ACHN (cell line): ENCODE results near the gene CLEC2B.

Experiments
- DNase-seq: peaks from one replicate; pipeline ENCODE4 v3.0.0-alpha.2; 2015
- in situ Hi-C: cut with HindIII; loops from 2 replicates; pipeline ENCODE4 v1.10.0; 2017; ENCODE audit warnings: low sequenced_read_pairs, low pct_ligation_motif_present, low pct_unique_long_range_greater_than_20kb

The CLEC2B gene

GRCh38 chr12:9872742-9873141 lies 3.6 kb upstream of the CLEC2B start:
- in situ Hi-C loops, result no loop called here
- no peak for DNase-seq

DNA sequence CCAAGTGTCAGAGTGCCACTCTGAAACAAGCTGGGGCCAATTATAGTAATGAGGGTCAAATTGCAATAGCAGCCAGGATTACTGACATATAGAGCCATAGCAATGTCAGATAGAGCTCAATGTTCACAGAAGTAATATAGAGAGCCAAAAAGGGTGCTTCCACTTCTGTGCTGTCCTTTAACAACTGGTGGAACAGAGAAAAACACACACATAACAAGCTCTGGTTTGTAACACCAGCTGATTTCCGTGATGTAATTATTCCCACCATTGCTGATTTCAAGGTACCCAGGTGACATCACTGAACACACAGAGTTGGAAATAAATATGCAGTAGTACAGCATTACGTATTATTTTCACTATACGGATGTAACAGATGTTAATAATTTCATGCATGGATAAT lies 3.0 kb upstream of the CLEC2B start:
- in situ Hi-C loops, result no loop called here

DNA sequence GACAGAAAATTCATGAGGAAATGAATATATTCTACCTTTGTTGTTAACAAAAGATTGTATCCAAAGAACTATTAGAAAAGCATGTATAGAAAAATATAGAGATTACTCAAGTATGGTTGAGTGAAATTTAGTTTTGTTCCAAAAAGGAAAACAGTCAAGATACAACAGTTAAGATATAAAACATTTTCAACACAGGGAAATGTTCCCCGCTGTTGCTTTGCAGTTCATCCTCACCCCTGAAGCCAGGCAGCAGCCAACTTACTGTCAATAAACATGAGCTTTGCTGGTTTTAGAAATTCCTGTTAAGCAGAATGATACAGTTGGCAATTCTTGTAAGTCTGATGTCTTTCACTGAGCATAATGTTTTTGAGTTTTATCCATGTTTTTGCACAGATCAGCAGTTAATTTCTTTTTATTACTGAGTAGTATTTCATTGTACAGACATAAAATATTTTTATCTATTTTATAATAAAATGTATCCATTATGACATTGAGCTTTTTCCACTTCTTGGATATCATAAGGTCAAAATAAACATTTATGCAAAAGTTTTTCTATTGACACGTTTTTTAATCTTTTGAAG lies 1.2 kb upstream of the CLEC2B start:
- no peak for DNase-seq
- in situ Hi-C loops, result no loop called here

More for the DNA sequence above, 3.0 kb upstream of the CLEC2B start:
- DNase-seq, result no peak

GRCh38 chr12:9868951-9869306 lies 225 bp downstream of the CLEC2B start:
- in situ Hi-C loops, result no loop called here
- DNase-seq, result no peak

DNA sequence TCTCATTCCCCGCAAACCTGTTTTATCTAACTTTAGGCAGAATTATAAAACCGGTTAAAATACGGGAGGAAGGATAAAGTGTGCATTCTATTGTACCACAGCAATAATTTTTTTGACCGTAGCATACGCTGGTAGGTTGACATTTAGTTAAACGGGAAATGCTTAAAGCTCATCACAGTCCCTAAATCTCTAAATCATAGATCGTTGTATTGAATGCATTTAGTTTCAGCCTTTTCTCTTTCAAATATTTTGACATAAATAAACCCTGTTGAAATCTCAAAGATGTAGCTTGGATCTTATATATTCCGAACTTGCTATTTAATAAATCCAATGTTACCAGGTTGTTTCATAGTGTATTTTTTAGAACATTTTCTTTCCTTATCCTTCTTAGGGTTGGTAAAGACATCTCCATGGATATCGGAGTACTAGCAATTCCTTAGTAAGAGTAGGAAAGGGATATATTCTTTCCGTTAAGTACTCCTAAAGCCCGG lies 798 bp downstream of the CLEC2B start:
- in situ Hi-C loops, result no loop called here
- DNase-seq, result no peak

DNA sequence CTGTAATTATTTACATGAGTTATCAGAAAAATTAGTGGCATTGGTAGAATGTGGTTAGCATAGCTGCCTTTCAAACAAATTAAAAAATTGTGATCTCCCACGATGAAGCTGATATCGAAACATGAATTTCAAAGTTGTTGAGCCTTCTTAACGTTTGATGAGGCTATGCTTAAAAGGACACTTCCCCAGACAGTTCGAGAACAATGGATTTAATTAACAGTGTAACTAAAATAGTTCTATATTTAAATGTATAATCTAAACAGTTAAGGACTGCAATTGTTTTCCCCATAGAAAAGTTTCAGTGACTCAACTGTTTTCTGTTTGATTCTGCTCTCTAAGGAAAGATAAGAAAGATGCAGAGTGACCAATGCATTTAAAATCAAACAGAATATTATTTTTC lies 1.6 kb downstream of the CLEC2B start:
- DNase-seq, result no peak
- in situ Hi-C loops, result no loop called here

DNA sequence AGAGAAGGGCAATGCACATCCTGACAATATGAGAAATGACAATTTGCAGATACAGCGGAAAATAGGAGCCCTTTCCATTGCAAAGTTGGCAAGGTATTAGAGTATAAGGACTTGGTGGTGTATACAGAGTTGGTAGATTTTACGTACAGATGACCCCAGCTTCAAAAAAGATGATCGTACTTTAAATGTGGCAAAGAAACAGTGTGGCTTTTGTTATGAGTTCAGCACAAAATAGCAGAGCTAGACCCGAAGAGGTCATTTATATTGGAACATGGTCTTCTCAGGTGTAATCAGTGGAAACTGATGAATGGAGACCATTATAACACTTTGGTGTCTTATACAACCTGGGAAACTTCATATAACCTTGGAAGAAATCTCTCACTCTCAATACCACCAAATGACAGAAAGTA lies 2.3 kb downstream of the CLEC2B start:
- in situ Hi-C loops, result no loop called here
- no peak for DNase-seq

- in situ Hi-C loops, result no loop called here
- DNase-seq, result no peak
Measured at GRCh38 chr12:9864913-9865675, 4.1 kb downstream of the CLEC2B start.

DNA sequence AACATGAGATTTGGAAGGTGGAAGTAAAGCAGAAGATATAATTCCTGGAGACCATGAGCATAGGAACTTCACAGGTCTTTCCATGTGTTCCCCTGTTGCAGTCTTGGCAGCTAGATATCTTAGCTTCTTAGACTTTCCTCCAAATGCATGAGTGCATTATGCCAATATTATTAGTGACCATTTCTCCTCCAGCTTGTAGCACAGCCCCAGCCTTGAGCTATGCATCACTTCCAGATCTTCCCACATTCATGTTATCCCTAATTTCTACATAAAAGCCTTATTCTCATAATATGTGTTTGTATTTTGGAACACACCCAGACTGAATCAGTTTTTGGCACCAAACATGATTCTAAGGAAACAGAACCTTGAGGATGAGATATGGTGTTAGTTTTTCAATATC lies 11.0 kb downstream of the CLEC2B start:
- in situ Hi-C loops, result no loop called here
- no peak for DNase-seq

DNA sequence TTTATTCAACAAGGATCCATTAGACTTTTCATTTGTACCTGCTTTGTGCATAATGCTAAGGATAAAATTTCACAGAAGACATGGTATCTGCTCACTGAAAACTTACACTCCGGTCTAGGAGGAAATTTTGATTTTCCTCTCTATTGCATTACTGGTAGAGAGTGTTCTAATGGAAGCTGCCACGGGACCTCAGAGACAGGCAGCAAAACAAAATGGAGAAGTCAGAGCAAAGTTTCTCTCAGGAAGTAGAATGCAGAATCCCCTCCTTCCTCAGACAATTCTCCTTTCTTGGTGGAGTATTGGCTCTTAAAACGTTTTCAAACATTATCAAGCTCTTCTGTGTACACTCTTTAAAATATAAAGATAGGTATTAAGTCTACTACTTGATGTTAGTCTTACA lies 12.3 kb downstream of the CLEC2B start:
- no peak for DNase-seq
- in situ Hi-C loops, result no loop called here

GRCh38 chr12:9856151-9856550 lies 13.0 kb downstream of the CLEC2B start:
- DNase-seq, result no peak
- in situ Hi-C loops, result no loop called here

GRCh38 chr12:9851927-9852326 lies 17.2 kb downstream of the CLEC2B start:
- in situ Hi-C loops, result no loop called here
- DNase-seq, result no peak

DNA sequence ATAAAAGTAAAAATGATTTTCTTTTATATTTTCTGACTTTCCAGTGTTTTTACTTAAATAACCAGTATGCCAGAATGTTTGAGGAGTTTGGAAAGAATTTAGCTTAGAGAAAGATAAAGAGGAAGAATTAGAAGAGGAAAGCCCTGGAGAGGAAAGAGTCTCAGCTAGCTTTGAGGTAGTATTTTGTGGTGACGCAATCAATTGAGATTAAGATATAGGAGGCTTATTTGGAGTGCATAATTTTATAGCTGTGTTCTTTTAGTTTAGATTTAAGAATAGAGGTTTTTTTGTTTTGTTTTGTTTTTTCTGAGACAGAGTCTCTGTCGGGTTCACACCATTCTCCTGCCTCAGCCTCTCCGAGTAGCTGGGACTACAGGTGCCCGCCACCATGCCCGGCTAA lies 18.1 kb downstream of the CLEC2B start:
- in situ Hi-C loops, result no loop called here
- no peak for DNase-seq

DNA sequence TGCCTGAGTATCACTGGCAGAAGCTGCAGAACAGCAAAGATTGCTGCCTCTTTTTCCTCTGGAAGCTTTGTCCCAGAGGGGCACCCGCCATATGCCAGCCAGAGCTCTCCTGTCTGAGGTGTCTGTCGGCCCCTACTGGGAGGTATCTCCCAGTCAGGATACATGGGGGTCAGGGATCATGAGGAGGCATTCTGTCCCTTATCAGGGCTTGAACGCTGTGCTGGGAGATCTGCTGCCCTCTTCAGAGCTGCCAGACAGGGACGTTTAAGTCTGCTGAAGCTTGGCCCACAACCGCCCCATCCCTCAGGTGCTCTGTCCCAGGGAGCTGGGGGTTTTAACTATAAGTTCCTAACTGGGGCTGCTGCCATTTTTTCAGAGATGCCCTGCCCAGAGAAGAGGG lies 20.3 kb downstream of the CLEC2B start:
- in situ Hi-C loops, result no loop called here
- no peak for DNase-seq

- DNase-seq, result no peak
- in situ Hi-C loops, result no loop called here
Measured at GRCh38 chr12:9843407-9843806, 25.7 kb downstream of the CLEC2B start.

DNA sequence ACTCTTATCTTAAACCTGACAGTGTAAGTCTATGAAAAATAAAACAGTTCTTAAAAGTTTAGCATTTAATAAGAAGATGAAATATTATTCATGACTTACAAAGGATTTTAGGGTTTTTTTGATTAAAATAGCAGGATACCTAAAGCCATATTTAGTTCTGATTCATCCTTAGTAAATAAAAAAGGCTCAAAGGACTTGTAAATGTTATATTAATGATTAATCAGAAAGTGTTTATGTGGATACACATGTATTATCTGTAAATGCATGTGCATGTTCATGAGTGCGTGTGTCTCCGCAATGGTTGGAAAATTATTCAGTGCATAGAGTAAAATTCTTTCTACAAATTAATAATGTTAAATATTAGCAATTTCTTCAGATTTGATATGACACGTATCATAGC lies 37.4 kb downstream of the CLEC2B start:
- no peak for DNase-seq
- in situ Hi-C loops, result no loop called here

- in situ Hi-C loops, result no loop called here
- no peak for DNase-seq
Measured at GRCh38 chr12:9829982-9830381, 39.2 kb downstream of the CLEC2B start.

- DNase-seq, result no peak
- in situ Hi-C loops, result no loop called here
Measured at GRCh38 chr12:9829483-9829882, 39.7 kb downstream of the CLEC2B start.

GRCh38 chr12:9827209-9827888 lies 41.8 kb downstream of the CLEC2B start, which contains the start of gene KLRF1:
Gene KLRF1, plus strand, starts transcription at chr12:9827481. Its CDS starts 64 bp downstream, at chr12:9827545.
- in situ Hi-C loops, result no loop called here
- DNase-seq, result no peak
